K562 (cell line): ENCODE measurements around the gene WDR19. TPM values are rescaled to one million over a fixed set of nuclear protein-coding genes. Genes with fewer than 3 reads are reported as not detected.

Source experiments
- ATAC-seq: fragments of 200-7000 bp; cut with Tn5 transposase; 3 replicates; pipeline ENCODE4 v1.9.1; 2020; ENCODE audit warnings: moderate library complexity
- BruUV-seq: library from RNA; stranded (reverse); fragments of 400-500 nt; replicated peaks from 2 replicates; lab custom pipeline; 2021; lab: Mats Ljungman, UMichigan
- CTCF ChIA-PET: fragments of 300-600 bp; formaldehyde crosslinking; extraction: SDS; loops from one replicate; lab custom pipeline; 2021; ENCODE audit warnings: low intra/inter-chr PET ratio; lab: Yijun Ruan, JAX
- POLR2A ChIA-PET: fragments of 300-600, 350-650 bp; sonication (Branson Sonifier 250); formaldehyde crosslinking; extraction: SDS; loops from one replicate; lab custom pipeline; 2021; ENCODE audit warnings: antibody characterized with exemption, inconsistent platforms; lab: Yijun Ruan, JAX
- DNase-seq, 4 experiments: peaks; one replicate each; pipeline versions ENCODE4 v3.0.0 to v3.0.0-alpha.2; 2011 to 2018; ENCODE audit warnings: low spot score in 3 of 4, mixed read lengths in 3 of 4; ENCODE audit errors: extremely low read depth in 1 of 4
- FAIRE-seq: peaks from 2 replicates; lab custom pipeline; 2011; peaks lifted over from hg19 to GRCh38; lab: Jason Lieb, UNC
- H2AFZ ChIP-seq: 2 replicates; pipeline ENCODE4 v1.6.0; 2011; ENCODE audit warnings: low read depth, low read length, control low read depth, inconsistent platforms
- H3K27ac ChIP-seq: fragments of 200-600 bp; 3 replicates; pipeline ENCODE4 v1.8.0; 2011; ENCODE audit warnings: low read depth, mild to moderate bottlenecking, control low read depth, inconsistent platforms, low read length, moderate library complexity, mixed read lengths; ENCODE audit errors: extremely low read depth
- H3K27me3 ChIP-seq, 2 experiments: fragments of 300-600 bp in 1 of 2; 2 replicates in 1 of 2; 3 replicates in 1 of 2; pipeline versions ENCODE4 v1.6.0 to v1.8.0; 2011; ENCODE audit warnings: inconsistent platforms in 2 of 2, low read length in 2 of 2, mild to moderate bottlenecking in 1 of 2, mixed read lengths in 1 of 2, moderate library complexity in 1 of 2; ENCODE audit not compliant: control insufficient read depth in 2 of 2, insufficient read depth in 2 of 2
- H3K36me3 ChIP-seq: fragments of 300-600 bp; 3 replicates; pipeline ENCODE4 v1.8.0; 2011; ENCODE audit warnings: mild to moderate bottlenecking, low read length, inconsistent platforms; ENCODE audit not compliant: control insufficient read depth, insufficient read depth
- H3K4me1 ChIP-seq, 2 experiments: fragments of 200-600 bp in 1 of 2; replicated peaks in 1 of 2; 2 replicates in 1 of 2; 3 replicates in 1 of 2; pipeline versions ENCODE4 v1.5.1 to v1.8.0; 2011; ENCODE audit warnings: inconsistent platforms in 2 of 2, low read length in 2 of 2, mild to moderate bottlenecking in 1 of 2, mixed read lengths in 1 of 2, moderate library complexity in 1 of 2; ENCODE audit not compliant: control insufficient read depth in 2 of 2, insufficient read depth in 2 of 2
- H3K4me2 ChIP-seq: 2 replicates; pipeline ENCODE4 v1.6.1; 2011; ENCODE audit warnings: low read length, control low read depth, inconsistent platforms, mixed read lengths; ENCODE audit not compliant: insufficient read depth
- H3K4me3 ChIP-seq: fragments of 200-600 bp; sonication (generic), shearing (Covaris generic); 2 replicates; pipeline ENCODE4 v1.5.1; 2016; ENCODE audit warnings: control low read depth, inconsistent platforms
- H3K79me2 ChIP-seq: fragments of 200-600 bp; 3 replicates; pipeline ENCODE4 v1.8.0; 2011; ENCODE audit warnings: low read length, inconsistent platforms; ENCODE audit not compliant: control insufficient read depth, insufficient read depth
- H3K9ac ChIP-seq, 2 experiments: 2 replicates each; pipeline versions ENCODE4 v1.6.0 to v1.6.1; 2011; ENCODE audit warnings: low read depth in 2 of 2, low read length in 2 of 2, control low read depth in 1 of 2, inconsistent platforms in 1 of 2, mild to moderate bottlenecking in 1 of 2, mixed read lengths in 1 of 2; ENCODE audit not compliant: insufficient read depth in 1 of 2
- H3K9me1 ChIP-seq: one replicate; pipeline ENCODE4 v1.6.0; 2011; ENCODE audit warnings: inconsistent platforms, mild to moderate bottlenecking, low read length, moderate library complexity; ENCODE audit not compliant: control insufficient read depth, insufficient read depth
- H3K9me3 ChIP-seq: replicated peaks from 2 replicates; pipeline ENCODE4 v1.5.1; 2011; ENCODE audit warnings: low read depth, low read length, inconsistent platforms; ENCODE audit not compliant: control insufficient read depth, insufficient read depth
- H4K20me1 ChIP-seq: replicated peaks from 2 replicates; pipeline ENCODE4 v1.6.1; 2011; ENCODE audit warnings: low read length, inconsistent platforms, mixed read lengths; ENCODE audit not compliant: control insufficient read depth, insufficient read depth
- BDP1 ChIP-seq: IDR thresholded peaks from 3 replicates; pipeline ENCODE4 v1.6.1; 2011; ENCODE audit not compliant: insufficient read length, insufficient read depth
- ETS2 ChIP-seq: IDR thresholded peaks from 2 replicates; pipeline ENCODE4 v1.6.1; 2016; ENCODE audit warnings: borderline replicate concordance, missing genetic modification characterization, mild to moderate bottlenecking, moderate library complexity, missing compliant biosample characterization; ENCODE audit not compliant: poor library complexity, severe bottlenecking
- EWSR1 ChIP-seq: fragments of 450-650 bp; IDR thresholded peaks from 2 replicates; pipeline ENCODE4 v1.6.1; 2018; ENCODE audit warnings: borderline replicate concordance, mild to moderate bottlenecking, low read depth, moderate library complexity; ENCODE audit not compliant: partially characterized antibody
- MYNN ChIP-seq, 2 experiments: sonication (generic); formaldehyde crosslinking in 1 of 2; IDR thresholded peaks; 2 replicates each; pipeline versions ENCODE4 v1.5.0 to v1.6.1; 2016 to 2020; ENCODE audit warnings: antibody characterized with exemption in 1 of 2, missing genetic modification reagents in 1 of 2
- ZNF436 ChIP-seq: fragments of 250-450, 450-650 bp; sonication (Bioruptor Pico); formaldehyde crosslinking; IDR thresholded peaks from 2 replicates; pipeline ENCODE4 v1.7.0; 2020; ENCODE audit warnings: mild to moderate bottlenecking
- ZNF57 ChIP-seq: fragments of 450-650 bp; formaldehyde crosslinking; IDR thresholded peaks from 2 replicates; pipeline ENCODE4 v1.4.0; 2020; ENCODE audit warnings: mild to moderate bottlenecking, moderate library complexity
- WGBS: fragments of 100-300 bp; shearing (Covaris generic); methylation state at CpG from one replicate; pipeline ENCODE4 v1.1.6; 2016; ENCODE audit warnings: low coverage, mixed read lengths; ENCODE audit not compliant: insufficient coverage; ENCODE audit errors: missing lambda C conversion rate; 5-methylcytosine and 5-hydroxymethylcytosine counted together
- in situ Hi-C: fragments of 300-500 bp; cut with MboI; formaldehyde crosslinking; loops from 4 replicates; pipeline ENCODE4 v1.15.0; 2018; ENCODE audit warnings: inconsistent platforms, mixed read lengths
- intact Hi-C: fragments of 100-400 bp; cut with micrococcal nuclease; formaldehyde crosslinking; loops from 2 replicates; pipeline ENCODE4 v1.14.2; 2022
- polyA plus RNA-seq, 8 experiments: library from polyadenylated mRNA; depleted of rRNA in 4 of 8; stranded (reverse) in 5 of 8; unstranded in 3 of 8; fragments of >200 nt; fragmentation: Nextera tagmentation in 2 of 8; fragmentation: Illumina TruSeq in 1 of 8; extraction: Ambion mirVana in 2 of 8; extraction: Trizol in 1 of 8; gene quantifications; 2 replicates each; pipeline versions ENCODE4 v1.2.1 to v1.2.3, GENCODE V29; 2011 to 2014; ENCODE audit warnings: inconsistent platforms in 1 of 8, missing spikeins in 1 of 8
- total RNA-seq, 7 experiments: library from RNA; depleted of rRNA in 6 of 7; stranded (reverse); fragments of >200 nt in 6 of 7; fragmentation: Illumina TruSeq in 2 of 7; extraction: Trizol in 2 of 7; gene quantifications; 2 replicates each; pipeline versions ENCODE4 v1.2.1 to v1.2.3, GENCODE V29; 2011 to 2021; ENCODE audit warnings: low replicate concordance in 1 of 7

Gene WDR19
- total and polyA plus RNA-seq, 9 of the 15 experiments (the other 6 are each of a cell fraction or from before 2014, with no cell fraction given) = 6.8 to 37.6 (median 11.2) TPM

DNA sequence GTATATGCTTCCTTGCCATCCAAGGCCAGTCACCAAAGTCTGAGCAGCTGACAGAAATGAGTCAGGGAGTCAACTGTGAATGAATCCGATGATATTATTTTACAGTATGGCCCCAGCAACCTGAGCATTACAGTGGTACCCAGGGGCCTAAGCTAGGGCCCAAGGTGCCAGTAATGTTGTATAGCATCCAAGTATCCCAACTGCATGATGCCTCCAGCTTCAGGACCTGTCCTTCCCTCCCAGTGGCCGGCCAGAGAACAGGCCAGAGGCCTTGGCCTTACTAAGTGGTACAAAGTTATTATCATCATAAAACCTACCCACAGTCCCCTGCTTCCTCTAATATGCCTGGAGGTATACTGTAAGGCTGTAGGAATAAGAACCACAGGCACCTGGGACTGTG lies 103.9 kb downstream of the WDR19 start:
- Histone ChIP-seq H3K27ac (no peak overlapping the region), H3K4me3 (no peak overlapping the region), H3K9me1 (no peaks in the 10 kb centered on the region), H3K36me3 (peaks cover 47% of the 10 kb centered on the region; the same call in 2 of the 3 replicates), H2AFZ (no peak overlapping the region), H3K4me1 (peaks cover 0 to 3% of the 10 kb centered on the region in 2 experiments; a peak in 2 of 5 replicates), H3K27me3 (no peaks in the 10 kb centered on the region), H3K9me3 (no peaks in the 10 kb centered on the region), H3K79me2 (no peaks in the 10 kb centered on the region), H3K9ac (no peak overlapping the region), H3K4me2 (no peak overlapping the region), H4K20me1 (no peaks in the 10 kb centered on the region)
- FAIRE-seq (no peak), ATAC-seq (peak; percentile 69), DNase-seq (no peak)
- ChIA-PET CTCF (no interaction called here), POLR2A (interaction anchor here (0.7 to 1.0 kb wide), 2 partner anchors 80 to 142 kb away, joined by 3 read pairs; partner anchors contain the start of gene RFC1)
- in situ Hi-C loops (no loop called here), intact Hi-C loops (no loop called here)
- WGBS = 86% methylated on average over 2 of the region's 2 CpGs
- BruUV-seq = no TSS peak
- no peak for TF ChIP-seq ZNF436 (CRISPR knock-in tag)
- peak; percentile 5; the same call in 1 of the 2 replicates for TF ChIP-seq MYNN (IDR thresholded peaks at IDR 0.05)
- no peak for TF ChIP-seq MYNN (CRISPR knock-in tag; IDR thresholded peaks at IDR 0.05)

DNA sequence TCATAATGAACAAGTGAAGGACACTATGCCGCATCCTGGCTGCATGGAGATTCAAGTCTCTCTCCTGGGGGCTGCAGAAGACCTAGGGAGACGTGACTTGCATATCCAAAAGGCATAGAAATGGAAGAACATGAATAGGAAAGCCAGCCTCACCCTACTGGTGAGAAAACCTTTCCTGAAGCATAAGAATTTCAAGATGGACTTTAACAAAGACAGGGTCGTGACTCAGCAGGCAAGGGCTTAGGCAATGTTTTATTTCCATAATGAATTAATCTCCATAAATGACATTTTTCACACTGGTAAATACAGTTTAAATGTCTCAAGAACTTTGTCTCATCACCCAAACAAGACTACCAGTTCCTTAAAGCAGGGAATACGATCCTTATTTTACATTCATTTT lies 104.9 kb downstream of the WDR19 start:
- H4K20me1 ChIP-seq = no peaks in the 10 kb centered on the region
- H3K79me2 ChIP-seq = no peaks in the 10 kb centered on the region
- no peaks in the 10 kb centered on the region for H3K9me3 ChIP-seq
- TF ChIP-seq EWSR1 (no peak), ETS2 (tag) (no peak), ZNF57 (CRISPR knock-in tag) (no peak), BDP1 (no peak)
- H3K4me3 ChIP-seq = no peak overlapping the region
- peaks cover 0 to 3% of the 10 kb centered on the region in 2 experiments; a peak in 2 of 5 replicates for H3K4me1 ChIP-seq
- H3K4me2 ChIP-seq = no peak overlapping the region
- ChIA-PET CTCF (no interaction called here), POLR2A (interaction anchor here (1.0 kb wide), 1 partner anchor 79 kb away, joined by 3 read pairs; the partner anchor contains the start of gene RFC1)
- 92% methylated on average over 4 of the region's 4 CpGs for whole genome bisulfite sequencing
- H3K9ac ChIP-seq = no peak overlapping the region
- no peaks in the 10 kb centered on the region for H3K27me3 ChIP-seq
- H3K36me3 ChIP-seq = peaks cover 56% of the 10 kb centered on the region
- no peaks in the 10 kb centered on the region for H3K9me1 ChIP-seq
- no peak overlapping the region for H3K27ac ChIP-seq
- DNase-seq (no peak), FAIRE-seq (no peak), ATAC-seq (no peak)
- no peak overlapping the region for H2AFZ ChIP-seq
- intact Hi-C loops = no loop called here
- in situ Hi-C loops = no loop called here
- BruUV-seq = no TSS peak
